CD4-positive, alpha-beta memory T cell (primary cell): ENCODE measurements around the gene SUPV3L1. TPM values are rescaled to one million over a fixed set of nuclear protein-coding genes. Genes with fewer than 3 reads are reported as not detected.

Experiments used
- CTCF ChIA-PET: fragments of 350-600 bp; sonication (Branson Sonifier 250); formaldehyde crosslinking; loops from one replicate; lab custom pipeline; 2021; ENCODE audit warnings: inconsistent platforms; ENCODE audit not compliant: partially characterized antibody; lab: Charles Lee
- POLR2A ChIA-PET: fragments of 350-600 bp; sonication (Branson Sonifier 250); formaldehyde crosslinking; loops from one replicate; lab custom pipeline; 2021; ENCODE audit not compliant: partially characterized antibody; lab: Charles Lee
- DNase-seq, 5 donors: peaks; one replicate each; pipeline versions ENCODE4 v3.0.0 to v3.0.0-alpha.2; 2020 to 2022; ENCODE audit warnings: mixed read lengths in 1 of 5
- H3K27ac ChIP-seq: one replicate; pipeline ENCODE4 v1.7.0; 2013; ENCODE audit warnings: low read depth, low read length
- H3K27me3 ChIP-seq: 2 replicates; pipeline ENCODE4 v1.7.0; 2013; ENCODE audit warnings: mild to moderate bottlenecking, low read length, moderate library complexity; ENCODE audit not compliant: insufficient read depth
- H3K36me3 ChIP-seq: 2 replicates; pipeline ENCODE4 v1.7.0; 2013; ENCODE audit warnings: mild to moderate bottlenecking, low read length, moderate library complexity; ENCODE audit not compliant: insufficient read depth
- H3K4me1 ChIP-seq: 2 replicates; pipeline ENCODE4 v1.7.0; 2013; ENCODE audit warnings: mild to moderate bottlenecking, low read length, moderate library complexity; ENCODE audit not compliant: insufficient read depth
- H3K4me3 ChIP-seq, 2 donors: one replicate each; pipeline ENCODE4 v1.7.0; 2013; ENCODE audit warnings: low read length in 2 of 2, mild to moderate bottlenecking in 1 of 2
- H3K9me3 ChIP-seq, 2 donors: one replicate each; pipeline ENCODE4 v1.7.0; 2013; ENCODE audit warnings: low read length in 2 of 2, control low read depth in 1 of 2; ENCODE audit not compliant: control insufficient read depth in 1 of 2
- H3K27ac Mint-ChIP-seq, 7 donors: one replicate each; pipeline ENCODE4 v1.8.0; 2020 to 2021; ENCODE audit warnings: mixed read lengths in 7 of 7, mild to moderate bottlenecking in 6 of 7, inconsistent platforms in 3 of 7, moderate library complexity in 3 of 7
- H3K27me3 Mint-ChIP-seq, 2 donors: one replicate each; pipeline ENCODE4 v1.8.0; 2020 to 2021; ENCODE audit warnings: mixed read lengths in 2 of 2
- H3K36me3 Mint-ChIP-seq, 2 donors: one replicate each; pipeline ENCODE4 v1.8.0; 2020 to 2021; ENCODE audit warnings: mixed read lengths in 2 of 2, inconsistent platforms in 1 of 2, mild to moderate bottlenecking in 1 of 2
- H3K4me1 Mint-ChIP-seq, 4 donors: one replicate each; pipeline ENCODE4 v1.8.0; 2020 to 2021; ENCODE audit warnings: mixed read lengths in 4 of 4, mild to moderate bottlenecking in 1 of 4
- H3K4me3 Mint-ChIP-seq, 8 donors: one replicate each; pipeline ENCODE4 v1.8.0; 2020 to 2021; ENCODE audit warnings: mixed read lengths in 8 of 8, mild to moderate bottlenecking in 7 of 8, moderate library complexity in 6 of 8, inconsistent platforms in 3 of 8
- H3K9me3 Mint-ChIP-seq, 8 donors: one replicate each; pipeline ENCODE4 v1.8.0; 2020 to 2021; ENCODE audit warnings: mixed read lengths in 8 of 8, mild to moderate bottlenecking in 5 of 8, inconsistent platforms in 3 of 8, moderate library complexity in 1 of 8
- intact Hi-C: fragments of 100-400 bp; cut with micrococcal nuclease; formaldehyde crosslinking; loops from one replicate; pipeline ENCODE4 v1.15.1; 2023
- polyA plus RNA-seq, 2 donors: library from polyadenylated mRNA; unstranded; fragments of 300-500 nt; fragmentation: Illumina TruSeq; gene quantifications; one replicate each; pipeline ENCODE4 v1.2.3, GENCODE V29; 2021
- total RNA-seq, 2 experiments: library from RNA; stranded (reverse); gene quantifications; one replicate each; pipeline ENCODE4 v1.2.3, GENCODE V29; 2021

Gene SUPV3L1
- total and polyA plus RNA-seq, 4 experiments from 2014 or later, result 14.2 to 39.0 (median 28.6) TPM

DNA sequence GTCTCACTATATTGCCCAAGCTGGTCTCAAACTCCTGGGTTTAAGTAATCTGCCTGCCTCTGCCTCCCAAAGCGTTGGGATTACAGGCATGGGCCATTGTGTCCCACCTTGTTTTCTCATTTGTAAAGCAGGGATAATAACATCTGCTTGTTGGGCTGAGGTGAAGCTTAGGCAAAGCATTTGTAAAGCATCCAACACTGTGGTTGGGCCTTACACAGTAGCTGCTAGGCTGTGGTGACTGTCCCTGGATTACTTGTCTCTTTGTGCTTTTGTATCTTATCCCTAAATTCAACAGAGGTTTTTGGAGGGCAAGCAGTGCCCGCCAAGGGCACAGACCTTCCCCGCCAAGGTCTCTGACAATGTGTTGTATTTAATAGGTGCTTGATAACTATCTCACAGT is 54.4 kb downstream of the SUPV3L1 start:
- Mint-ChIP-seq H3K4me1 (peaks cover 28 to 55% (median 32%) of the 10 kb centered on the region in 4 donors), H3K4me3 (peak overlapping the region in 3 of 8 donors; percentile 47 to 61 (median 57)), H3K27me3 (no peaks in the 10 kb centered on the region), H3K9me3 (no peaks in the 10 kb centered on the region), H3K36me3 (no peaks in the 10 kb centered on the region), H3K27ac (peak overlapping the region; percentile 33 to 66 (median 44))
- intact Hi-C loops, result no loop called here
- H3K4me1 ChIP-seq, result peaks cover 38% of the 10 kb centered on the region
- H3K4me3 ChIP-seq, result no peak overlapping the region
- no peak overlapping the region for H3K27ac ChIP-seq
- H3K9me3 ChIP-seq, result no peaks in the 10 kb centered on the region
- H3K36me3 ChIP-seq, result no peaks in the 10 kb centered on the region
- H3K27me3 ChIP-seq, result no peaks in the 10 kb centered on the region
- ChIA-PET CTCF (interaction anchor here (0.8 to 3.4 kb wide), 7 partner anchors 12 to 172 kb away, joined by 4 to 20 read pairs (median 8); partner anchors contain the start of gene HKDC1), POLR2A (interaction anchor here (0.7 to 3.1 kb wide), 5 partner anchors 9 to 84 kb away, joined by 3 to 12 read pairs (median 4); no protein-coding TSS in a partner anchor)
- DNase-seq, result no peak

- intact Hi-C loops, result loop anchor here (1.0 to 5.0 kb wide), 5 partner anchors 81 to 400 kb away; no protein-coding TSS in a partner anchor
- peak overlapping the region in 3 of 7 donors; percentile 11 to 63 (median 17) for H3K27ac Mint-ChIP-seq
Observed at GRCh38 chr10:69237528-69238159, 57.6 kb downstream of the SUPV3L1 start.

DNA sequence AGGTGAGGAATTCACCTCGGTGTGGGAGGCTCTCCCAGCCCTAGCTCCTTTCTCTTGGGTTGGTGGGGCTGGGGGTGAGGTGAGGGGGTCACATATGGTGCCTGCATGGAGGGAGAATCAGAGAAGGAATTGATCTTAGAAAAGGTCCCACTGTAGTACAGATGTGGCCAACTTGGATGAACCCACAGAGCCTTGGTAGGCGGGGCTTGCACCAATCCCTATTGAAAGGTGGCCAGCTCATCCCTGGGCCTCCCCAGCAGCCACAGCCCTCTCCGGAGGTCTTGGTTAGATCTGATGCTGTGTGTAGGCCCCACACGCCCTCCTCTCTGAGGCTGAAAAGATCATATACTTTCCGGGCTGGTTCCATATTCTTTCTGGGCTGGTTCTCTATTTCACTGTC is 59.1 kb downstream of the SUPV3L1 start:
- Histone ChIP-seq H3K27ac (no peak overlapping the region), H3K4me1 (peaks cover 5% of the 10 kb centered on the region), H3K9me3 (no peaks in the 10 kb centered on the region), H3K4me3 (no peak overlapping the region), H3K27me3 (no peaks in the 10 kb centered on the region), H3K36me3 (no peaks in the 10 kb centered on the region)
- no peak overlapping the region for H3K4me3 Mint-ChIP-seq
- no peaks in the 10 kb centered on the region for H3K27me3 Mint-ChIP-seq
- H3K36me3 Mint-ChIP-seq, result peaks cover 11 to 12% of the 10 kb centered on the region in 2 donors
- H3K9me3 Mint-ChIP-seq, result peaks cover 0 to 2% (median 0%) of the 10 kb centered on the region in 8 donors
- ChIA-PET POLR2A (interaction anchor here (0.9 to 3.1 kb wide), 3 partner anchors 10 to 154 kb away, joined by 3 to 11 read pairs (median 3); no protein-coding TSS in a partner anchor), CTCF (interaction anchor here (0.7 to 5.7 kb wide), 16 partner anchors 10 to 276 kb away, joined by 3 to 148 read pairs (median 5); no protein-coding TSS in a partner anchor)
- peak overlapping the region in 1 of 7 donors; percentile 9 for H3K27ac Mint-ChIP-seq
- intact Hi-C loops, result loop anchor here (5.0 kb wide), 1 partner anchor 398 kb away; no protein-coding TSS in a partner anchor
- DNase-seq, result no peak
- peaks cover 6 to 13% (median 7%) of the 10 kb centered on the region in 4 donors for H3K4me1 Mint-ChIP-seq

More at GRCh38 chr10:69237528-69238159, 57.6 kb downstream of the SUPV3L1 start:
- Histone ChIP-seq H3K36me3 (no peaks in the 10 kb centered on the region), H3K9me3 (no peaks in the 10 kb centered on the region), H3K4me1 (peaks cover 17% of the 10 kb centered on the region), H3K27me3 (no peaks in the 10 kb centered on the region), H3K4me3 (no peak overlapping the region), H3K27ac (no peak overlapping the region)
- peak; percentile 78 to 82 (median 79) for DNase-seq
- H3K4me1 Mint-ChIP-seq, result peaks cover 14 to 27% (median 17%) of the 10 kb centered on the region in 4 donors
- no peaks in the 10 kb centered on the region for H3K27me3 Mint-ChIP-seq
- POLR2A ChIA-PET, result interaction anchor here (0.7 to 3.1 kb wide), 3 partner anchors 153 to 171 kb away, joined by 3 to 11 read pairs (median 4); no protein-coding TSS in a partner anchor
- peak overlapping the region in 2 of 8 donors; percentile 7 to 48 for H3K4me3 Mint-ChIP-seq
- CTCF ChIA-PET, result interaction anchor here (0.6 to 5.7 kb wide), 12 partner anchors 12 to 271 kb away, joined by 3 to 148 read pairs (median 5); no protein-coding TSS in a partner anchor
- H3K36me3 Mint-ChIP-seq, result peaks cover 8 to 11% of the 10 kb centered on the region in 2 donors
- H3K9me3 Mint-ChIP-seq, result peaks cover 0 to 2% (median 0%) of the 10 kb centered on the region in 8 donors

GRCh38 chr10:69239816-69240434 is 59.9 kb downstream of the SUPV3L1 start:
- H3K27me3 ChIP-seq, result no peaks in the 10 kb centered on the region
- Mint-ChIP-seq H3K27me3 (no peaks in the 10 kb centered on the region), H3K4me1 (peaks cover 4 to 13% (median 6%) of the 10 kb centered on the region in 4 donors), H3K9me3 (peaks cover 0 to 2% (median 0%) of the 10 kb centered on the region in 8 donors), H3K36me3 (peaks cover 11 to 13% of the 10 kb centered on the region in 2 donors), H3K27ac (peak overlapping the region in 2 of 7 donors; percentile 17 to 56), H3K4me3 (no peak overlapping the region)
- DNase-seq, result no peak
- CTCF ChIA-PET, result interaction anchor here (0.6 to 5.7 kb wide), 8 partner anchors 8 to 275 kb away, joined by 3 to 148 read pairs (median 6); no protein-coding TSS in a partner anchor
- POLR2A ChIA-PET, result no interaction called here
- H3K27ac ChIP-seq, result no peak overlapping the region
- intact Hi-C loops, result loop anchor here (5.0 kb wide), 1 partner anchor 397 kb away; no protein-coding TSS in a partner anchor
- H3K4me1 ChIP-seq, result peaks cover 5% of the 10 kb centered on the region
- H3K9me3 ChIP-seq, result no peaks in the 10 kb centered on the region
- no peak overlapping the region for H3K4me3 ChIP-seq
- H3K36me3 ChIP-seq, result no peaks in the 10 kb centered on the region

DNA sequence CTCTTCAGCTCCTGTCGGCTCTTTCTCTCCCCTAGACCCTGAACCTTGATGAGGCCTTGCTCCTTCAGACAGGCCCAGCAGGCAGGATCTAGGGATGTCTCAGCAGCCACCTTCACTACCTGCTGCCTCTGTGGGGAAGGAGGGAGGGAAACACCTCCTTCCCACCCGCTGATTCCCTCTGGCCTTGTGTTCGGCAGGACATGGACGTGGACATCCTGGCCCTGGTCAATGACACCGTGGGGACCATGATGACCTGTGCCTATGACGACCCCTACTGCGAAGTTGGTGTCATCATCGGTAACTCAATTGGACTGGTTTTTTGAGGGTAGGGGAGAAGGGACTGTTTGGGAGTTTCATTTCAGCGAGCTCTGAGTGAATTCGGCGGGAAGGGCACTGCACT is 60.4 kb downstream of the SUPV3L1 start:
- Histone ChIP-seq H3K27me3 (no peaks in the 10 kb centered on the region), H3K4me1 (peaks cover 5% of the 10 kb centered on the region), H3K9me3 (no peaks in the 10 kb centered on the region), H3K36me3 (no peaks in the 10 kb centered on the region), H3K4me3 (no peak overlapping the region), H3K27ac (no peak overlapping the region)
- H3K27ac Mint-ChIP-seq, result no peak overlapping the region
- no peak for DNase-seq
- intact Hi-C loops, result no loop called here
- ChIA-PET POLR2A (no interaction called here), CTCF (interaction anchor here (1.6 to 5.7 kb wide), 5 partner anchors 11 to 274 kb away, joined by 3 to 148 read pairs (median 8); no protein-coding TSS in a partner anchor)
- peaks cover 0 to 2% (median 0%) of the 10 kb centered on the region in 8 donors for H3K9me3 Mint-ChIP-seq
- H3K27me3 Mint-ChIP-seq, result no peaks in the 10 kb centered on the region
- H3K36me3 Mint-ChIP-seq, result peaks cover 11 to 13% of the 10 kb centered on the region in 2 donors
- peaks cover 4 to 11% (median 6%) of the 10 kb centered on the region in 4 donors for H3K4me1 Mint-ChIP-seq
- no peak overlapping the region for H3K4me3 Mint-ChIP-seq

- no peaks in the 10 kb centered on the region for H3K27me3 Mint-ChIP-seq
- peak overlapping the region in 1 of 7 donors; percentile 18 for H3K27ac Mint-ChIP-seq
- no peak overlapping the region for H3K4me3 Mint-ChIP-seq
- Histone ChIP-seq H3K36me3 (no peaks in the 10 kb centered on the region), H3K27ac (no peak overlapping the region), H3K4me1 (peaks cover 5% of the 10 kb centered on the region), H3K9me3 (no peaks in the 10 kb centered on the region), H3K27me3 (no peaks in the 10 kb centered on the region), H3K4me3 (no peak overlapping the region)
- DNase-seq, result no peak
- intact Hi-C loops, result no loop called here
- peaks cover 0 to 2% (median 0%) of the 10 kb centered on the region in 8 donors for H3K9me3 Mint-ChIP-seq
- H3K4me1 Mint-ChIP-seq, result peaks cover 4 to 6% (median 6%) of the 10 kb centered on the region in 4 donors
- POLR2A ChIA-PET, result no interaction called here
- CTCF ChIA-PET, result interaction anchor here (1.1 to 1.7 kb wide), 5 partner anchors 9 to 274 kb away, joined by 3 to 6 read pairs (median 4); no protein-coding TSS in a partner anchor
- H3K36me3 Mint-ChIP-seq, result peaks cover 11 to 13% of the 10 kb centered on the region in 2 donors
Observed at GRCh38 chr10:69241575-69241974, 61.5 kb downstream of the SUPV3L1 start.
